ENCODE data around the gene PRPF8. TPM values are rescaled to one million over a fixed set of nuclear protein-coding genes. Genes with fewer than 3 reads are reported as not detected.
A peak's percentile ranks its signal among the peaks of the same experiment; 100 is the strongest.

PRPF8 gene
- total and polyA plus RNA-seq, 2 of the 13 experiments (the other 11 are each of a cell fraction or from before 2014, with no cell fraction given) = 112 to 179 TPM

DNA sequence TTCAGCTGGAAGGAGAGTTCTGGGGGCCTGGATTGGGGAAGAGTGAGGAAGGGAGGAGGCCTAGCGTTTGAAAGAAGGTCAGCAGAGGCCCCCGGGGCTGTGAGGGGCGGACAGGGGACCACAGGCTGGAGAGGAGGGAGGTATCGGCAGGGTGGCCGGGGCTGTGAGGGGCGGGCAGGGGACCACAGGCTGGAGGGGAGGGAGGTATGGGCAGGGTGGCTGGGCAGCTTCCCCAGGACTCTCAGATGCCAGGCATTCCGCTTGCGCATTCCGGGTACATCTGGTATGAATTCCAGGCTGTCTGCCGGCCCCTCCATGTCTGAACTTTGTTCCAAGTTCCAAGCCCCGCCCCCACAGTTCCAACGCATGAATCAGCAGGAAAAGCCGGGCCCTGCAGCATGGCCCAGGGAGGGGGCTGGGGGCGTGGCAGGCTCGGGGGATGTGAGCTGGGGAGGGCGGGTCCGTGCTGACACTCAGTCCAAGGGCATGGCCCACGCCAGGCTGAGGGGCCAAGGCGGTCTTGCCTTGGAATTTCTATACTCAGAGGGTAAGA is 29.8 kb upstream of the PRPF8 start (continued):
- TF ChIP-seq ZNF598 (CRISPR knock-in tag; IDR thresholded peaks at IDR 0.05; ENCODE audit: borderline replicate concordance) (no peak), MLLT10 (CRISPR knock-in tag; IDR thresholded peaks at IDR 0.05) (no peak), PPARG (CRISPR knock-in tag; conservative IDR thresholded peaks at IDR 0.05) (peak; percentile 65), GPN1 (CRISPR knock-in tag; IDR thresholded peaks at IDR 0.05; ENCODE audit: borderline replicate concordance) (no peak), ZNF430 (CRISPR knock-in tag; IDR thresholded peaks at IDR 0.05) (peak; percentile 56; the same call in 1 of the 2 replicates), ZNF652 (CRISPR knock-in tag; IDR thresholded peaks at IDR 0.05; ENCODE audit: borderline replicate concordance, low read depth) (no peak), PHF5A (CRISPR knock-in tag; IDR thresholded peaks at IDR 0.05; ENCODE audit: low read depth, unreplicated experiment) (no peak), TBL1XR1 (IDR thresholded peaks at IDR 0.05; ENCODE audit: borderline replicate concordance, low read length, partially characterized antibody) (peak; percentile 86), BCL6 (CRISPR knock-in tag; IDR thresholded peaks at IDR 0.05) (peak; percentile 78), CENPT (CRISPR knock-in tag; IDR thresholded peaks at IDR 0.05; ENCODE audit: low read depth) (no peak), NFYC (CRISPR knock-in tag; IDR thresholded peaks at IDR 0.05) (peak; percentile 49; the same call in 1 of the 2 replicates), PITX1 (CRISPR knock-in tag; IDR thresholded peaks at IDR 0.05) (peak; percentile 70), ZFP41 (CRISPR knock-in tag; IDR thresholded peaks at IDR 0.05; ENCODE audit: borderline replicate concordance) (no peak), ZNF678 (CRISPR knock-in tag; IDR thresholded peaks at IDR 0.05) (no peak), MAZ (IDR thresholded peaks at IDR 0.05; ENCODE audit: borderline replicate concordance, low read depth, low read length) (peak; percentile 84; the same call in 1 of the 2 replicates), MAZ (CRISPR knock-in tag; IDR thresholded peaks at IDR 0.05; ENCODE audit: low read depth) (no peak), KLF12 (CRISPR knock-in tag; IDR thresholded peaks at IDR 0.05; ENCODE audit: borderline replicate concordance) (peak; percentile 59; the same call in 1 of the 2 replicates), ZSCAN20 (CRISPR knock-in tag; IDR thresholded peaks at IDR 0.05; ENCODE audit: borderline replicate concordance) (no peak), ZNF431 (CRISPR knock-in tag; IDR thresholded peaks at IDR 0.05; ENCODE audit: borderline replicate concordance, low read depth) (no peak), ARNT2 (CRISPR knock-in tag; IDR thresholded peaks at IDR 0.05; ENCODE audit: low read depth) (0 out of 2 replicates have a peak, but pooled peaks have one; percentile 65), ZNF660 (CRISPR knock-in tag; IDR thresholded peaks at IDR 0.05; ENCODE audit: borderline replicate concordance, low read depth) (no peak)
- TF ChIP-seq, protein P1, sequence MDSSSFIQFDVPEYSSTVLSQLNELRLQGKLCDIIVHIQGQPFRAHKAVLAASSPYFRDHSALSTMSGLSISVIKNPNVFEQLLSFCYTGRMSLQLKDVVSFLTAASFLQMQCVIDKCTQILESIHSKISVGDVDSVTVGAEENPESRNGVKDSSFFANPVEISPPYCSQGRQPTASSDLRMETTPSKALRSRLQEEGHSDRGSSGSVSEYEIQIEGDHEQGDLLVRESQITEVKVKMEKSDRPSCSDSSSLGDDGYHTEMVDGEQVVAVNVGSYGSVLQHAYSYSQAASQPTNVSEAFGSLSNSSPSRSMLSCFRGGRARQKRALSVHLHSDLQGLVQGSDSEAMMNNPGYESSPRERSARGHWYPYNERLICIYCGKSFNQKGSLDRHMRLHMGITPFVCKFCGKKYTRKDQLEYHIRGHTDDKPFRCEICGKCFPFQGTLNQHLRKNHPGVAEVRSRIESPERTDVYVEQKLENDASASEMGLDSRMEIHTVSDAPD (CRISPR knock-in tag; IDR thresholded peaks at IDR 0.05) = no peak
- TF ChIP-seq, protein P2, sequence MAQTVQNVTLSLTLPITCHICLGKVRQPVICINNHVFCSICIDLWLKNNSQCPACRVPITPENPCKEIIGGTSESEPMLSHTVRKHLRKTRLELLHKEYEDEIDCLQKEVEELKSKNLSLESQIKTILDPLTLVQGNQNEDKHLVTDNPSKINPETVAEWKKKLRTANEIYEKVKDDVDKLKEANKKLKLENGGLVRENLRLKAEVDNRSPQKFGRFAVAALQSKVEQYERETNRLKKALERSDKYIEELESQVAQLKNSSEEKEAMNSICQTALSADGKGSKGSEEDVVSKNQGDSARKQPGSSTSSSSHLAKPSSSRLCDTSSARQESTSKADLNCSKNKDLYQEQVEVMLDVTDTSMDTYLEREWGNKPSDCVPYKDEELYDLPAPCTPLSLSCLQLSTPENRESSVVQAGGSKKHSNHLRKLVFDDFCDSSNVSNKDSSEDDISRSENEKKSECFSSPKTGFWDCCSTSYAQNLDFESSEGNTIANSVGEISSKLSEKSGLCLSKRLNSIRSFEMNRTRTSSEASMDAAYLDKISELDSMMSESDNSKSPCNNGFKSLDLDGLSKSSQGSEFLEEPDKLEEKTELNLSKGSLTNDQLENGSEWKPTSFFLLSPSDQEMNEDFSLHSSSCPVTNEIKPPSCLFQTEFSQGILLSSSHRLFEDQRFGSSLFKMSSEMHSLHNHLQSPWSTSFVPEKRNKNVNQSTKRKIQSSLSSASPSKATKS (CRISPR knock-in tag; IDR thresholded peaks at IDR 0.05) = no peak
- TF ChIP-seq, protein P3, sequence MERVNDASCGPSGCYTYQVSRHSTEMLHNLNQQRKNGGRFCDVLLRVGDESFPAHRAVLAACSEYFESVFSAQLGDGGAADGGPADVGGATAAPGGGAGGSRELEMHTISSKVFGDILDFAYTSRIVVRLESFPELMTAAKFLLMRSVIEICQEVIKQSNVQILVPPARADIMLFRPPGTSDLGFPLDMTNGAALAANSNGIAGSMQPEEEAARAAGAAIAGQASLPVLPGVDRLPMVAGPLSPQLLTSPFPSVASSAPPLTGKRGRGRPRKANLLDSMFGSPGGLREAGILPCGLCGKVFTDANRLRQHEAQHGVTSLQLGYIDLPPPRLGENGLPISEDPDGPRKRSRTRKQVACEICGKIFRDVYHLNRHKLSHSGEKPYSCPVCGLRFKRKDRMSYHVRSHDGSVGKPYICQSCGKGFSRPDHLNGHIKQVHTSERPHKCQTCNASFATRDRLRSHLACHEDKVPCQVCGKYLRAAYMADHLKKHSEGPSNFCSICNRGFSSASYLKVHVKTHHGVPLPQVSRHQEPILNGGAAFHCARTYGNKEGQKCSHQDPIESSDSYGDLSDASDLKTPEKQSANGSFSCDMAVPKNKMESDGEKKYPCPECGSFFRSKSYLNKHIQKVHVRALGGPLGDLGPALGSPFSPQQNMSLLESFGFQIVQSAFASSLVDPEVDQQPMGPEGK (CRISPR knock-in tag; IDR thresholded peaks at IDR 0.05) = peak; percentile 94
- TF ChIP-seq, protein P4, sequence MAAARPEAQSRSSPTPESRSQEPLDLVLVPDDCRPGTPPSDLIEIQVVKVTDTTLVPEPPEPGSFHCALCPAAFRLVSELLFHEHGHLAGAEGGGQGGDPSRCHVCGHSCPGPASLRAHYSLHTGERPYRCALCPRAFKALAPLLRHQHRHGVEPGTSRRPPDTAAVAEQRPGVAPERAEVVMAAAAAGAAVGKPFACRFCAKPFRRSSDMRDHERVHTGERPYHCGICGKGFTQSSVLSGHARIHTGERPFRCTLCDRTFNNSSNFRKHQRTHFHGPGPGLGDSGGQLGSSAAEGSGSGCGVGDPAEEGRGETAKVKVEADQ (CRISPR knock-in tag; IDR thresholded peaks at IDR 0.05; ENCODE audit: borderline replicate concordance) = no peak
